Uterus (tissue), 2 donors: ENCODE data around the gene AACS.

Experiments
- CTCF ChIP-seq, 4 experiments: fragments of 200-600 bp in 2 of 4; fragments of 450-650 bp in 2 of 4; sonication (generic) in 2 of 4; IDR thresholded peaks; one replicate each; pipeline ENCODE4 v1.5.1; 2016 to 2019; ENCODE audit warnings: antibody characterized with exemption in 4 of 4, mild to moderate bottlenecking in 2 of 4, moderate library complexity in 1 of 4
- POLR2A ChIP-seq, 2 donors: fragments of 450-650 bp; IDR thresholded peaks; one replicate each; pipeline ENCODE4 v1.6.1; 2016; ENCODE audit warnings: antibody characterized with exemption in 2 of 2, mild to moderate bottlenecking in 1 of 2, moderate library complexity in 1 of 2

GRCh38 chr12:125120566-125120965, 55.3 kb downstream of the AACS start:
- TF ChIP-seq CTCF (IDR thresholded peaks at IDR 0.05) (no peak), POLR2A (IDR thresholded peaks at IDR 0.05) (no peak)
